Large intestine (tissue), 1 donor: ENCODE data around the gene ADPRM. TPM values are rescaled to one million over a fixed set of nuclear protein-coding genes. Genes with fewer than 3 reads are reported as not detected.

ENCODE experiments used
- polyA plus RNA-seq: library from polyadenylated mRNA; unstranded; fragments of 120-200 nt; gene quantifications from one replicate; pipeline ENCODE4 v1.2.1, GENCODE V29; 2013

ADPRM gene
- polyA plus RNA-seq, 1 donor, result 23.5 TPM

Other genes with a start within 250 kb of the ADPRM start
- gene MYH4, start 228.0 kb upstream of the ADPRM start, polyA plus RNA-seq, result 0.10 TPM
- 0.01 TPM for gene MYH1, start 179.1 kb upstream of the ADPRM start, polyA plus RNA-seq
- gene MYH2, start 147.9 kb upstream of the ADPRM start, polyA plus RNA-seq, result 0.03 TPM
- 26.7 TPM for gene MYH3, start 40.3 kb upstream of the ADPRM start, polyA plus RNA-seq
- gene SCO1, start 61 bp upstream of the ADPRM start, polyA plus RNA-seq, result 43.9 TPM
- gene TMEM220, start 32.4 kb downstream of the ADPRM start, polyA plus RNA-seq, result 39.7 TPM
- 3.5 TPM for gene TMEM238L, start 106.5 kb downstream of the ADPRM start, polyA plus RNA-seq
- 6.5 TPM for gene PIRT, start 140.5 kb downstream of the ADPRM start, polyA plus RNA-seq